Sigmoid colon (tissue), 4 donors: Measurements from ENCODE around the gene HIVEP3.

Source experiments
- EP300 ChIP-seq, 4 donors: sonication (generic); formaldehyde crosslinking; IDR thresholded peaks; one replicate each; pipeline ENCODE4 v1.6.1; 2017; ENCODE audit warnings: antibody characterized with exemption in 4 of 4
- POLR2A ChIP-seq, 2 donors: fragments of 450-650 bp; IDR thresholded peaks; one replicate each; pipeline ENCODE4 v1.6.1; 2016; ENCODE audit warnings: antibody characterized with exemption in 2 of 2, mild to moderate bottlenecking in 2 of 2, moderate library complexity in 2 of 2
- POLR2AphosphoS5 ChIP-seq, 4 donors: sonication (generic); formaldehyde crosslinking; IDR thresholded peaks; one replicate each; pipeline ENCODE4 v1.6.1; 2017; ENCODE audit warnings: antibody characterized with exemption in 4 of 4
- TF ChIP-seq, protein P1 (sequence below), 4 experiments: fragments of 450-650 bp in 3 of 4; fragments of 200-600 bp in 1 of 4; IDR thresholded peaks; one replicate each; pipeline ENCODE4 v1.5.1; 2016 to 2019; ENCODE audit warnings: antibody characterized with exemption in 4 of 4, mild to moderate bottlenecking in 3 of 4, moderate library complexity in 2 of 4

DNA sequence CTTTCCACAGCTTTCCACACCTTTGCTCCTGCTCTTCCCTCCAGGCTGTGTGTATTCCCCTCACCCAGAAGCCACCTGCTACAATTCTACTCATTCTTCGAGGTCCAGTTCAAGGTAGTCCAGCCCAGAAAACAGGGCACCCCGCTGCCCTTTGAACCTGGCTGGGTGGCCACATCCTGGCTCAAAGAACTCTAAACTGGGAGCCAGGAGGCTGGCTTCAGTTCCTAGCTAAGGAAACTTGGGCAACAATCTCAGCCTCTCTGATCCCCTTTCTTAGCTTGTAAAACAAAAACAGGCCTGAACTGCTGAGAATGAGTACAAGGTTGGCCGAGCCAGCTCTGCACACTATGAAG is 438.9 kb downstream of the HIVEP3 start:
- TF ChIP-seq, protein P1, sequence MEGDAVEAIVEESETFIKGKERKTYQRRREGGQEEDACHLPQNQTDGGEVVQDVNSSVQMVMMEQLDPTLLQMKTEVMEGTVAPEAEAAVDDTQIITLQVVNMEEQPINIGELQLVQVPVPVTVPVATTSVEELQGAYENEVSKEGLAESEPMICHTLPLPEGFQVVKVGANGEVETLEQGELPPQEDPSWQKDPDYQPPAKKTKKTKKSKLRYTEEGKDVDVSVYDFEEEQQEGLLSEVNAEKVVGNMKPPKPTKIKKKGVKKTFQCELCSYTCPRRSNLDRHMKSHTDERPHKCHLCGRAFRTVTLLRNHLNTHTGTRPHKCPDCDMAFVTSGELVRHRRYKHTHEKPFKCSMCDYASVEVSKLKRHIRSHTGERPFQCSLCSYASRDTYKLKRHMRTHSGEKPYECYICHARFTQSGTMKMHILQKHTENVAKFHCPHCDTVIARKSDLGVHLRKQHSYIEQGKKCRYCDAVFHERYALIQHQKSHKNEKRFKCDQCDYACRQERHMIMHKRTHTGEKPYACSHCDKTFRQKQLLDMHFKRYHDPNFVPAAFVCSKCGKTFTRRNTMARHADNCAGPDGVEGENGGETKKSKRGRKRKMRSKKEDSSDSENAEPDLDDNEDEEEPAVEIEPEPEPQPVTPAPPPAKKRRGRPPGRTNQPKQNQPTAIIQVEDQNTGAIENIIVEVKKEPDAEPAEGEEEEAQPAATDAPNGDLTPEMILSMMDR (IDR thresholded peaks at IDR 0.05): no peak
- TF ChIP-seq POLR2AphosphoS5 (IDR thresholded peaks at IDR 0.05) (no peak), POLR2A (IDR thresholded peaks at IDR 0.05) (no peak), EP300 (IDR thresholded peaks at IDR 0.05) (no peak)
